Left ventricle myocardium inferior (tissue), 1 donor: ENCODE data around the gene RING1. TPM values are rescaled to one million over a fixed set of nuclear protein-coding genes. Genes with fewer than 3 reads are reported as not detected.

Source experiments
- DNase-seq: peaks from one replicate; pipeline ENCODE4 v3.0.0-alpha.2; 2020
- H3K27ac ChIP-seq: fragments of 200-600 bp; replicated peaks from 2 replicates; pipeline ENCODE4 v1.8.0; 2021
- H3K27me3 ChIP-seq: fragments of 200-600 bp; 2 replicates; pipeline ENCODE4 v1.8.0; 2021; ENCODE audit warnings: low read depth
- H3K36me3 ChIP-seq: fragments of 200-600 bp; 2 replicates; pipeline ENCODE4 v1.8.0; 2021
- H3K4me1 ChIP-seq: fragments of 200-600 bp; 2 replicates; pipeline ENCODE4 v1.8.0; 2021
- H3K4me3 ChIP-seq: fragments of 200-600 bp; 2 replicates; pipeline ENCODE4 v1.8.0; 2021; ENCODE audit warnings: mild to moderate bottlenecking, moderate library complexity
- H3K9me3 ChIP-seq: fragments of 200-600 bp; replicated peaks from 2 replicates; pipeline ENCODE4 v1.8.0; 2021
- intact Hi-C: fragments of 100-400 bp; cut with micrococcal nuclease; formaldehyde crosslinking; loops from one replicate; pipeline ENCODE4 v1.11.0; 2022
- total RNA-seq: library from RNA; stranded (reverse); fragmentation: NEBNext Ultra II Directional; extraction: Animal tissue kit (Norgen Biotek cat#: 25700); gene quantifications from one replicate; pipeline ENCODE4 v1.2.1, GENCODE V29; 2021
- TF ChIP-seq, protein P1 (sequence below): fragments of 200-600 bp; IDR thresholded peaks from 2 replicates; pipeline ENCODE4 v1.8.0; 2021; ENCODE audit warnings: antibody characterized with exemption, mild to moderate bottlenecking, borderline replicate concordance
- donor health status: DM: no; HTN: yes; CAD: no; lungs with severe emphysema.

The RING1 gene
- total RNA-seq, 1 donor from 2014 or later: 28.4 TPM

DNA sequence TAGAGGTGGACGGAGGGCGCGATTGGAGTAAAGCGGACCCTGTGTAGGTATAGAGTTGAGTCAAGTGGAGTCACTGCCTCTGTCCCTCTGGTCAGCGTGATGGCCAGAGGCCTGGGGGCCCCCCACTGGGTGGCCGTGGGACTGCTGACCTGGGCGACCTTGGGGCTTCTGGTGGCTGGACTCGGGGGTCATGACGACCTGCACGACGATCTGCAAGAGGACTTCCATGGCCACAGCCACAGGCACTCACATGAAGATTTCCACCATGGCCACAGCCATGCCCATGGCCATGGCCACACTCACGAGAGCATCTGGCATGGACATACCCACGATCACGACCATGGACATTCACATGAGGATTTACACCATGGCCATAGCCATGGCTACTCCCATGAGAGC, 7.2 kb upstream of the RING1 start:
- Histone ChIP-seq H3K27me3 (no peaks in the 10 kb centered on the region), H3K36me3 (peaks cover 44% of the 10 kb centered on the region), H3K9me3 (no peaks in the 10 kb centered on the region), H3K4me3 (peak overlapping the region; percentile 99), H3K4me1 (peaks cover 88% of the 10 kb centered on the region), H3K27ac (peak overlapping the region; percentile 99)
- intact Hi-C loops: no loop called here
- TF ChIP-seq, protein P1, sequence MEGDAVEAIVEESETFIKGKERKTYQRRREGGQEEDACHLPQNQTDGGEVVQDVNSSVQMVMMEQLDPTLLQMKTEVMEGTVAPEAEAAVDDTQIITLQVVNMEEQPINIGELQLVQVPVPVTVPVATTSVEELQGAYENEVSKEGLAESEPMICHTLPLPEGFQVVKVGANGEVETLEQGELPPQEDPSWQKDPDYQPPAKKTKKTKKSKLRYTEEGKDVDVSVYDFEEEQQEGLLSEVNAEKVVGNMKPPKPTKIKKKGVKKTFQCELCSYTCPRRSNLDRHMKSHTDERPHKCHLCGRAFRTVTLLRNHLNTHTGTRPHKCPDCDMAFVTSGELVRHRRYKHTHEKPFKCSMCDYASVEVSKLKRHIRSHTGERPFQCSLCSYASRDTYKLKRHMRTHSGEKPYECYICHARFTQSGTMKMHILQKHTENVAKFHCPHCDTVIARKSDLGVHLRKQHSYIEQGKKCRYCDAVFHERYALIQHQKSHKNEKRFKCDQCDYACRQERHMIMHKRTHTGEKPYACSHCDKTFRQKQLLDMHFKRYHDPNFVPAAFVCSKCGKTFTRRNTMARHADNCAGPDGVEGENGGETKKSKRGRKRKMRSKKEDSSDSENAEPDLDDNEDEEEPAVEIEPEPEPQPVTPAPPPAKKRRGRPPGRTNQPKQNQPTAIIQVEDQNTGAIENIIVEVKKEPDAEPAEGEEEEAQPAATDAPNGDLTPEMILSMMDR: no peak
- no peak for DNase-seq

DNA sequence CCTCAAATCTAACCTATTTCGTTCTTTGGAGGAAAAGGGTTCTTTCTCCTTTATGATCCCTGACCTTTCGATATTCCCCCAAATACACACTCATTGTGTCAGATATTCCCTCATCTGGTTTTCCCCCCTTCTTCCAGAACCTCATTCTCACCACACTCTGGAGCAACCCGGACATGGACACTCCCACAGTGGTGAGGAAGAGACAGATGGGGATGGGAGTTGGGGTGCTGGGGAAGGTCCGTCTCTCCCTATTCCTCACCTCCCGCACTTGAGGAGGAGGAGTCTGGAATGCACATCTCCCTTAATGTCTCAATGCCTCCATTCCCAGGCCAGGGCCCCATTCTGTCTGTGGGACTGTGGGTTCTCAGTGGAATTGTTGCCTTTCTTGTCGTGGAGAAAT, 6.4 kb upstream of the RING1 start:
- no peaks in the 10 kb centered on the region for H3K27me3 ChIP-seq
- peaks cover 36% of the 10 kb centered on the region for H3K36me3 ChIP-seq
- H3K27ac ChIP-seq: peak overlapping the region; percentile 99
- no peak for DNase-seq
- H3K9me3 ChIP-seq: no peaks in the 10 kb centered on the region
- peak overlapping the region; percentile 99 for H3K4me3 ChIP-seq
- H3K4me1 ChIP-seq: peaks cover 82% of the 10 kb centered on the region
- TF ChIP-seq, protein P1: no peak
- intact Hi-C loops: no loop called here

DNA sequence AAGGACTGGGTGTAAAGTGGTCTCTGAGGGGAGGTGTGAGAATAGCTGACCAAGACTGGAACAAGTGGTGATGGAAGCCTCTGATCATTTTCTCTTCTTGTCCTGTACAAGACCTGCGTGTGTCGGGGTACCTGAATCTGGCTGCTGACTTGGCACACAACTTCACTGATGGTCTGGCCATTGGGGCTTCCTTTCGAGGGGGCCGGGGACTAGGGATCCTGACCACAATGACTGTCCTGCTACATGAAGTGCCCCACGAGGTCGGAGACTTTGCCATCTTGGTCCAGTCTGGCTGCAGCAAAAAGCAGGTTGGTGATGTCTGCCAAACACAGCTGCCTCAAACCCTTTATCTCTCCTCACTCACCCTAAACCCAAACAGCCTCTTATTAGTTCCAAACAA, 5.5 kb upstream of the RING1 start:
- intact Hi-C loops: no loop called here
- DNase-seq: no peak
- H3K4me1 ChIP-seq: peaks cover 82% of the 10 kb centered on the region

DNA sequence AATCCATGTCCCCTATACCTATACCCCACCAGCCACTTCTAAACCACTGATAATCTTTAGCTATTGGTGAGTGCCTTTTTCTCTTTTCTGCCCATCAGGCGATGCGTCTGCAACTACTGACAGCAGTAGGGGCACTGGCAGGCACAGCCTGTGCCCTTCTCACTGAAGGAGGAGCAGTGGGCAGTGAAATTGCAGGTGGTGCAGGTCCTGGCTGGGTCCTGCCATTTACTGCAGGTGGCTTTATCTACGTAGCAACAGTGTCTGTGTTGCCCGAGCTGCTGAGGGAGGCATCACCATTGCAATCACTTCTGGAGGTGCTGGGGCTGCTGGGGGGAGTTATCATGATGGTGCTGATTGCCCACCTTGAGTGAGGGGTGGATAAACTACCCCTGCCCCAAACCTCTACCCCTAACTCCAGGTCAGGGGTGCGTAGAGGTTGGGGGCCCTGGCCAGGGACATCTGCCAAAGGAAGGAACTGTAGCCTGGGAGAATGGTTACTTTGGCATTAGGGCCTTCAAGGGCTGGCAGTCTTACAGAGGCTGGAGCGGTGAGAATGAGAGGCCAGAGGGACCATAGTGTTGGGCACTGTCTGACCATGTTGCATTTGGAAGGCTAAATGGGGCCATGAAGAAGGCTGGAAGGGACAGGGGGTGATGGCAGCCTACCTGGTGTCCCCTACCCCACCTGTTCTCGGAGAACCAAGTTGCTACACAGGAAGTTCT, 4.7 kb upstream of the RING1 start:
- Histone ChIP-seq H3K27me3 (no peaks in the 10 kb centered on the region), H3K9me3 (no peaks in the 10 kb centered on the region), H3K36me3 (peaks cover 27% of the 10 kb centered on the region), H3K27ac (peak overlapping the region; percentile 81), H3K4me1 (peaks cover 82% of the 10 kb centered on the region), H3K4me3 (peak overlapping the region; percentile 73)
- TF ChIP-seq, protein P1: no peak
- DNase-seq: no peak
- intact Hi-C loops: no loop called here

More for the DNA sequence above, 5.5 kb upstream of the RING1 start:
- H3K4me3 ChIP-seq: peak overlapping the region; percentile 99
- H3K27ac ChIP-seq: no peak overlapping the region
- H3K27me3 ChIP-seq: no peaks in the 10 kb centered on the region
- TF ChIP-seq, protein P1: no peak
- peaks cover 27% of the 10 kb centered on the region for H3K36me3 ChIP-seq
- H3K9me3 ChIP-seq: no peaks in the 10 kb centered on the region

DNA sequence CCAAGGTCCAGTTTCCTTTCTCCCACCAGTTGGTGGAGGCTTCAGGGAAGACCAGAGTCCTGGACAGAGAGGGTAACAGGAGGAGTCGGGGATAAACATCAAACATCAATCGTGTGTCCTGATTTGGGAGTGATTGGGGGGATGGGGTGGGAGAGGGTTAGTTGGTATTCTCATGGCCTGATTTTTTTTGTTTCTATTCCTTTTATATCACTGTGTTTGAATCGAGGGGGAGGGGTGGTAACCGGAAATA, 4.2 kb upstream of the RING1 start:
- Histone ChIP-seq H3K4me3 (peak overlapping the region; percentile 73), H3K27ac (peak overlapping the region; percentile 81), H3K36me3 (peaks cover 27% of the 10 kb centered on the region), H3K9me3 (no peaks in the 10 kb centered on the region), H3K4me1 (peaks cover 82% of the 10 kb centered on the region), H3K27me3 (no peaks in the 10 kb centered on the region)
- intact Hi-C loops: no loop called here
- TF ChIP-seq, protein P1: no peak
- no peak for DNase-seq
